Uterus (tissue), 4 donors: ENCODE data around the gene PHF14. TPM values are rescaled to one million over a fixed set of nuclear protein-coding genes. Genes with fewer than 3 reads are reported as not detected.

ENCODE experiments used
- DNase-seq, 2 donors: peaks; one replicate each; pipeline ENCODE4 v3.0.0-alpha.2; 2019 to 2020
- H3K27ac ChIP-seq, 2 donors: fragments of 200-600 bp; sonication (generic); 1 replicate in 1 of 2; 2 replicates in 1 of 2; pipeline ENCODE4 v1.5.1; 2016 to 2018
- H3K27me3 ChIP-seq, 2 donors: fragments of 200-600 bp; sonication (generic); one replicate each; pipeline ENCODE4 v1.5.1; 2018 to 2019; ENCODE audit warnings: control low read depth in 1 of 2
- H3K36me3 ChIP-seq, 2 donors: fragments of 200-600 bp; sonication (generic); one replicate each; pipeline ENCODE4 v1.5.1; 2019; ENCODE audit warnings: control low read depth in 1 of 2
- H3K4me1 ChIP-seq, 2 donors: fragments of 200-600 bp; sonication (generic); one replicate each; pipeline ENCODE4 v1.5.1; 2018 to 2019; ENCODE audit warnings: control low read depth in 1 of 2
- H3K4me3 ChIP-seq, 2 donors: fragments of 200-600 bp; sonication (generic); 1 replicate in 1 of 2; 2 replicates in 1 of 2; pipeline ENCODE4 v1.5.1; 2018 to 2019; ENCODE audit warnings: mild to moderate bottlenecking in 1 of 2
- H3K9me3 ChIP-seq, 2 donors: fragments of 200-600 bp; sonication (generic); one replicate each; pipeline ENCODE4 v1.5.1; 2019; ENCODE audit warnings: control low read depth in 1 of 2
- POLR2A ChIP-seq, 2 donors: fragments of 450-650 bp; IDR thresholded peaks; one replicate each; pipeline ENCODE4 v1.6.1; 2016; ENCODE audit warnings: antibody characterized with exemption in 2 of 2, mild to moderate bottlenecking in 1 of 2, moderate library complexity in 1 of 2
- intact Hi-C: fragments of 100-400 bp; cut with DNase I; formaldehyde crosslinking; loops from one replicate; pipeline ENCODE4 v1.15.1; 2023; ENCODE audit warnings: low total_unique reads
- total RNA-seq, 4 donors: library from RNA; depleted of rRNA in 3 of 4; stranded (reverse); fragments of >200 nt in 3 of 4; gene quantifications; one replicate each; pipeline versions ENCODE4 v1.1.0 to v1.2.4, GENCODE V29; 2014 to 2023
- TF ChIP-seq, protein P1 (sequence below), 4 experiments: fragments of 200-600 bp in 2 of 4; fragments of 450-650 bp in 2 of 4; sonication (generic) in 2 of 4; IDR thresholded peaks; one replicate each; pipeline ENCODE4 v1.5.1; 2016 to 2019; ENCODE audit warnings: antibody characterized with exemption in 4 of 4, mild to moderate bottlenecking in 2 of 4, moderate library complexity in 1 of 4
- donor health status: DM: yes; HTN: yes; CAD: no.

PHF14 gene
- total RNA-seq, 4 donors from 2014 or later: 34.1 to 161 (median 52.5) TPM

DNA sequence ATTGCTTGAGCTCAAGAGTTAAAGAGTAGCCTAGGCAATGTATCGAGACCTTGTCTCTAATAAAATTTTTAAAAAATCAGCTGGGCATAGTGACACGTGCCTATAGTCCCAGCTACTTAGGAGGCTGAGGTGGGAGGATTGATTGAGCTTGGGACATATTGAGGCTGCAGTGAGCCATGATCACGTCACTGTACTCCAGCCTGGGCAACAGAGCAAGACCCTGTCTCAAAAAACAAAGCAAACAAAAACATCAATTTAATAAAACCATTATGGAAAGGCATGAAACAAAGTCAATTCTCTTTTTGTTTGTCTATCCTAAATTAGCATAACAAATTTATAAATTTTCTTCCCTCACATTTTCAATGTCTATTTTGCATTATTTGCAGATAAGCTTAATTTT, 108.4 kb downstream of the PHF14 start:
- no peaks in the 10 kb centered on the region for H3K27me3 ChIP-seq

GRCh38 chr7:11082552-11083213, 109.0 kb downstream of the PHF14 start:
- Histone ChIP-seq H3K4me1 (no peaks in the 10 kb centered on the region), H3K27me3 (no peaks in the 10 kb centered on the region), H3K27ac (no peak overlapping the region), H3K9me3 (no peaks in the 10 kb centered on the region), H3K4me3 (no peak overlapping the region), H3K36me3 (no peaks in the 10 kb centered on the region)
- DNase-seq: no peak
- TF ChIP-seq, protein P1, sequence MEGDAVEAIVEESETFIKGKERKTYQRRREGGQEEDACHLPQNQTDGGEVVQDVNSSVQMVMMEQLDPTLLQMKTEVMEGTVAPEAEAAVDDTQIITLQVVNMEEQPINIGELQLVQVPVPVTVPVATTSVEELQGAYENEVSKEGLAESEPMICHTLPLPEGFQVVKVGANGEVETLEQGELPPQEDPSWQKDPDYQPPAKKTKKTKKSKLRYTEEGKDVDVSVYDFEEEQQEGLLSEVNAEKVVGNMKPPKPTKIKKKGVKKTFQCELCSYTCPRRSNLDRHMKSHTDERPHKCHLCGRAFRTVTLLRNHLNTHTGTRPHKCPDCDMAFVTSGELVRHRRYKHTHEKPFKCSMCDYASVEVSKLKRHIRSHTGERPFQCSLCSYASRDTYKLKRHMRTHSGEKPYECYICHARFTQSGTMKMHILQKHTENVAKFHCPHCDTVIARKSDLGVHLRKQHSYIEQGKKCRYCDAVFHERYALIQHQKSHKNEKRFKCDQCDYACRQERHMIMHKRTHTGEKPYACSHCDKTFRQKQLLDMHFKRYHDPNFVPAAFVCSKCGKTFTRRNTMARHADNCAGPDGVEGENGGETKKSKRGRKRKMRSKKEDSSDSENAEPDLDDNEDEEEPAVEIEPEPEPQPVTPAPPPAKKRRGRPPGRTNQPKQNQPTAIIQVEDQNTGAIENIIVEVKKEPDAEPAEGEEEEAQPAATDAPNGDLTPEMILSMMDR (IDR thresholded peaks at IDR 0.05): no peak
- TF ChIP-seq POLR2A (IDR thresholded peaks at IDR 0.05): no peak
- intact Hi-C loops: no loop called here

More for the DNA sequence above, 108.4 kb downstream of the PHF14 start:
- no peaks in the 10 kb centered on the region for H3K36me3 ChIP-seq
- intact Hi-C loops: no loop called here
- no peak overlapping the region for H3K4me3 ChIP-seq
- H3K4me1 ChIP-seq: no peaks in the 10 kb centered on the region
- H3K9me3 ChIP-seq: no peaks in the 10 kb centered on the region
- DNase-seq: no peak
- no peak overlapping the region for H3K27ac ChIP-seq
- TF ChIP-seq, protein P1 (IDR thresholded peaks at IDR 0.05): no peak
- no peak for TF ChIP-seq POLR2A (IDR thresholded peaks at IDR 0.05)

DNA sequence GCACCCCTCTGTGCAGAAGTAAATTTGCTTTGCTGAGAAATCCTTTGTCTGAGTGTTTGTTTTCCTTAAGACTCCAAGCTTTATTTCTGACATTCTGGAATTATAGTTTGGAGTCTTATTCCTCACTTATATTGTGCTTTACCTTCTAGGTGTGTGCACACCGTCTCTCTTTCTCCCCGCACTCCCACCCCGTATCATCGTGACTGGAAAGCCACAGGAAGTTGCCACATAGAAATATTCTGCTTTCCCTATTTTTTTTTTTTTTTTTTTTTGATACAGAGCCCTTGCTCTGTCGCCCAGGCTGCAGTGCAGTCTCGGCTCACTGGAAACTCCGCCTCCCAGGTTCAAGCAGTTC, 109.5 kb downstream of the PHF14 start:
- no peak for TF ChIP-seq POLR2A (IDR thresholded peaks at IDR 0.05)
- TF ChIP-seq, protein P1 (IDR thresholded peaks at IDR 0.05): no peak

DNA sequence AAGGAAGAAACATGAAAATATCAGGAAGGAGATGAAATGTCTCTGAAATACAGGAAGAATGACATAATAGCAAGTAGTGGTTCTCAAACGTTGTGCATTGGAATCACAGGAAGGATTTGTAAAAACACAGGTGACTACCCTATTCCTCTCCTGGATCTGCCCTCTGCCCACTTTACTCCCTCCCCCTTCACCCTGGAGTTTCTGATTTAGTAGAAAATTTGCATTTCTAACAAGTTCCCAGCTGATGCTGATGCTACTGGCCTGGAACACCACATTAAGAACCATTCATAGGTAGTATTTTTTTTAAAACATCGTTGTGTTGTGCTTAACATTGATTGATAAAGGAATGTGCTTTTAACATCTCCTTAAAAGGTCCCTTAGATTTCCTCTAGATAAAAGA, 130.9 kb downstream of the PHF14 start:
- H3K9me3 ChIP-seq: no peaks in the 10 kb centered on the region
- intact Hi-C loops: no loop called here
- TF ChIP-seq POLR2A (IDR thresholded peaks at IDR 0.05): no peak
- TF ChIP-seq, protein P1 (IDR thresholded peaks at IDR 0.05): no peak
- no peaks in the 10 kb centered on the region for H3K36me3 ChIP-seq
- H3K27ac ChIP-seq: no peak overlapping the region
- H3K4me1 ChIP-seq: no peaks in the 10 kb centered on the region
- no peaks in the 10 kb centered on the region for H3K27me3 ChIP-seq
- H3K4me3 ChIP-seq: no peak overlapping the region
- no peak for DNase-seq

More for the DNA sequence above, 109.5 kb downstream of the PHF14 start:
- no peak overlapping the region for H3K27ac ChIP-seq
- intact Hi-C loops: no loop called here
- H3K4me1 ChIP-seq: no peaks in the 10 kb centered on the region
- no peak for DNase-seq
- no peaks in the 10 kb centered on the region for H3K36me3 ChIP-seq
- no peaks in the 10 kb centered on the region for H3K27me3 ChIP-seq
- H3K4me3 ChIP-seq: no peak overlapping the region
- H3K9me3 ChIP-seq: no peaks in the 10 kb centered on the region

GRCh38 chr7:11109659-11110058, 136.0 kb downstream of the PHF14 start:
- H3K27ac ChIP-seq: no peak overlapping the region
- H3K9me3 ChIP-seq: no peaks in the 10 kb centered on the region
- no peak for TF ChIP-seq POLR2A (IDR thresholded peaks at IDR 0.05)
- no peak for DNase-seq
- H3K4me1 ChIP-seq: no peaks in the 10 kb centered on the region
- H3K4me3 ChIP-seq: no peak overlapping the region
- intact Hi-C loops: no loop called here
- no peaks in the 10 kb centered on the region for H3K36me3 ChIP-seq
- no peaks in the 10 kb centered on the region for H3K27me3 ChIP-seq
